Measurements from ENCODE around the gene MBD3.
"Not testable (repeated sequence)": the region's sequence is repeated elsewhere in the genome, so short reads cannot be mapped to it uniquely, and the experiment has no call there.

MBD3 gene

GRCh38 chr19:1534972-1535371 is 57.7 kb downstream of the MBD3 start:
- Histone ChIP-seq H3K9ac (ENCODE audit: insufficient read length, low read depth) (no peak overlapping the region), H3K4me1 (ENCODE audit: insufficient read depth, insufficient read length) (peaks cover 4% of the 10 kb centered on the region), H3K4me3 (ENCODE audit: insufficient read length, low read depth) (no peak overlapping the region), H3K36me3 (ENCODE audit: insufficient read depth, insufficient read length, low read length) (no peaks in the 10 kb centered on the region), H3K27me3 (ENCODE audit: insufficient read depth, insufficient read length) (no peaks in the 10 kb centered on the region), H3K9me3 (ENCODE audit: insufficient read depth, low read length) (no peaks in the 10 kb centered on the region)
- no peak for DNase-seq (ENCODE audit: low read depth, low spot score)
- TF ChIP-seq YY1 (IDR thresholded peaks at IDR 0.05; ENCODE audit: insufficient read depth, insufficient read length) (no peak), ZNF274 (IDR thresholded peaks at IDR 0.05; ENCODE audit: low read depth, low read length) (no peak), SUZ12 (IDR thresholded peaks at IDR 0.05; ENCODE audit: extremely low read depth, insufficient read depth, insufficient read length) (no peak)

- no peaks in the 10 kb centered on the region for H3K9me3 ChIP-seq (ENCODE audit: insufficient read depth, low read length)
- no peak overlapping the region for H3K4me3 ChIP-seq (ENCODE audit: insufficient read length, low read depth)
- no peaks in the 10 kb centered on the region for H3K27me3 ChIP-seq (ENCODE audit: insufficient read depth, insufficient read length)
- peaks cover under 1% of the 10 kb centered on the region for H3K4me1 ChIP-seq (ENCODE audit: insufficient read depth, insufficient read length)
- no peak for DNase-seq (ENCODE audit: low read depth, low spot score)
- H3K36me3 ChIP-seq (ENCODE audit: insufficient read depth, insufficient read length, low read length), result no peaks in the 10 kb centered on the region
- TF ChIP-seq YY1 (IDR thresholded peaks at IDR 0.05; ENCODE audit: insufficient read depth, insufficient read length), result no peak
- TF ChIP-seq SUZ12 (IDR thresholded peaks at IDR 0.05; ENCODE audit: extremely low read depth, insufficient read depth, insufficient read length), result no peak
- no peak for TF ChIP-seq ZNF274 (IDR thresholded peaks at IDR 0.05; ENCODE audit: low read depth, low read length)
- H3K9ac ChIP-seq (ENCODE audit: insufficient read length, low read depth), result no peak overlapping the region
Observed at GRCh38 chr19:1533510-1534150, 59.0 kb downstream of the MBD3 start.

- Histone ChIP-seq H3K9me3 (ENCODE audit: insufficient read depth, low read length) (no peaks in the 10 kb centered on the region), H3K36me3 (ENCODE audit: insufficient read depth, insufficient read length, low read length) (no peaks in the 10 kb centered on the region), H3K27me3 (ENCODE audit: insufficient read depth, insufficient read length) (no peaks in the 10 kb centered on the region), H3K9ac (ENCODE audit: insufficient read length, low read depth) (no peak overlapping the region), H3K4me3 (ENCODE audit: insufficient read length, low read depth) (no peak overlapping the region), H3K4me1 (ENCODE audit: insufficient read depth, insufficient read length) (no peaks in the 10 kb centered on the region)
- TF ChIP-seq SUZ12 (IDR thresholded peaks at IDR 0.05; ENCODE audit: extremely low read depth, insufficient read depth, insufficient read length) (no peak), ZNF274 (IDR thresholded peaks at IDR 0.05; ENCODE audit: low read depth, low read length) (no peak), YY1 (IDR thresholded peaks at IDR 0.05; ENCODE audit: insufficient read depth, insufficient read length) (no peak)
- DNase-seq (ENCODE audit: low read depth, low spot score), result no peak
Observed at GRCh38 chr19:1532003-1532402, 60.7 kb downstream of the MBD3 start.

- Histone ChIP-seq H3K36me3 (ENCODE audit: insufficient read depth, insufficient read length, low read length) (no peaks in the 10 kb centered on the region), H3K4me1 (ENCODE audit: insufficient read depth, insufficient read length) (no peaks in the 10 kb centered on the region), H3K27me3 (ENCODE audit: insufficient read depth, insufficient read length) (no peaks in the 10 kb centered on the region), H3K4me3 (ENCODE audit: insufficient read length, low read depth) (no peak overlapping the region), H3K9me3 (ENCODE audit: insufficient read depth, low read length) (no peaks in the 10 kb centered on the region), H3K9ac (ENCODE audit: insufficient read length, low read depth) (no peak overlapping the region)
- TF ChIP-seq YY1 (IDR thresholded peaks at IDR 0.05; ENCODE audit: insufficient read depth, insufficient read length) (no peak), SUZ12 (IDR thresholded peaks at IDR 0.05; ENCODE audit: extremely low read depth, insufficient read depth, insufficient read length) (no peak), ZNF274 (IDR thresholded peaks at IDR 0.05; ENCODE audit: low read depth, low read length) (no peak)
- DNase-seq (ENCODE audit: low read depth, low spot score), result no peak
Observed at GRCh38 chr19:1531587-1531986, 61.1 kb downstream of the MBD3 start.

GRCh38 chr19:1530856-1531255 is 61.8 kb downstream of the MBD3 start:
- not testable (repeated sequence) for H3K27me3 ChIP-seq (ENCODE audit: insufficient read depth, insufficient read length); H3K36me3 ChIP-seq (ENCODE audit: insufficient read depth, insufficient read length, low read length); H3K9ac ChIP-seq (ENCODE audit: insufficient read length, low read depth); H3K4me1 ChIP-seq (ENCODE audit: insufficient read depth, insufficient read length); DNase-seq (ENCODE audit: low read depth, low spot score); H3K4me3 ChIP-seq (ENCODE audit: insufficient read length, low read depth); H3K9me3 ChIP-seq (ENCODE audit: insufficient read depth, low read length)

GRCh38 chr19:1529430-1529816 is 63.2 kb downstream of the MBD3 start:
- peaks cover 7% of the 10 kb centered on the region for H3K4me1 ChIP-seq (ENCODE audit: insufficient read depth, insufficient read length)
- H3K36me3 ChIP-seq (ENCODE audit: insufficient read depth, insufficient read length, low read length), result no peaks in the 10 kb centered on the region
- no peak for TF ChIP-seq SUZ12 (IDR thresholded peaks at IDR 0.05; ENCODE audit: extremely low read depth, insufficient read depth, insufficient read length)
- no peak for TF ChIP-seq ZNF274 (IDR thresholded peaks at IDR 0.05; ENCODE audit: low read depth, low read length)
- no peak for TF ChIP-seq YY1 (IDR thresholded peaks at IDR 0.05; ENCODE audit: insufficient read depth, insufficient read length)
- no peak overlapping the region for H3K9ac ChIP-seq (ENCODE audit: insufficient read length, low read depth)
- H3K9me3 ChIP-seq (ENCODE audit: insufficient read depth, low read length), result no peaks in the 10 kb centered on the region
- no peak for DNase-seq (ENCODE audit: low read depth, low spot score)
- no peak overlapping the region for H3K4me3 ChIP-seq (ENCODE audit: insufficient read length, low read depth)
- H3K27me3 ChIP-seq (ENCODE audit: insufficient read depth, insufficient read length), result peaks cover 14% of the 10 kb centered on the region

- H3K27me3 ChIP-seq (ENCODE audit: insufficient read depth, insufficient read length), result peaks cover 19% of the 10 kb centered on the region
- no peak overlapping the region for H3K9ac ChIP-seq (ENCODE audit: insufficient read length, low read depth)
- peaks cover 10% of the 10 kb centered on the region for H3K4me1 ChIP-seq (ENCODE audit: insufficient read depth, insufficient read length)
- TF ChIP-seq YY1 (IDR thresholded peaks at IDR 0.05; ENCODE audit: insufficient read depth, insufficient read length) (no peak), ZNF274 (IDR thresholded peaks at IDR 0.05; ENCODE audit: low read depth, low read length) (no peak), SUZ12 (IDR thresholded peaks at IDR 0.05; ENCODE audit: extremely low read depth, insufficient read depth, insufficient read length) (no peak)
- no peak overlapping the region for H3K4me3 ChIP-seq (ENCODE audit: insufficient read length, low read depth)
- DNase-seq (ENCODE audit: low read depth, low spot score), result no peak
- H3K36me3 ChIP-seq (ENCODE audit: insufficient read depth, insufficient read length, low read length), result no peaks in the 10 kb centered on the region
- H3K9me3 ChIP-seq (ENCODE audit: insufficient read depth, low read length), result no peaks in the 10 kb centered on the region
Observed at GRCh38 chr19:1528596-1529429, 63.9 kb downstream of the MBD3 start.
